H7 (cell line): Measurements from ENCODE around the gene COX7B2. TPM values are rescaled to one million over a fixed set of nuclear protein-coding genes. Genes with fewer than 3 reads are reported as not detected.

Source experiments
- DNase-seq: peaks from one replicate; pipeline ENCODE4 v3.0.0; 2012
- H3K27me3 ChIP-seq: 2 replicates; pipeline ENCODE4 v1.6.0; 2011; ENCODE audit warnings: mild to moderate bottlenecking, low read length; ENCODE audit not compliant: control insufficient read depth, insufficient read depth
- H3K36me3 ChIP-seq: replicated peaks from 2 replicates; pipeline ENCODE4 v1.5.1; 2011; ENCODE audit warnings: low read length; ENCODE audit not compliant: control insufficient read depth, insufficient read depth
- H3K4me3 ChIP-seq: 2 replicates; pipeline ENCODE4 v1.5.1; 2011; ENCODE audit warnings: low read depth, mild to moderate bottlenecking, control low read depth, low read length, moderate library complexity; ENCODE audit not compliant: insufficient read depth
- total RNA-seq: library from RNA; depleted of rRNA; stranded (reverse); fragments of >200 nt; shearing (Covaris generic); gene quantifications from 2 replicates; pipeline ENCODE4 v1.2.3, GENCODE V29; 2014; rRNA removed

Gene COX7B2
- total RNA-seq, 1 experiment from 2014 or later = not detected

DNA sequence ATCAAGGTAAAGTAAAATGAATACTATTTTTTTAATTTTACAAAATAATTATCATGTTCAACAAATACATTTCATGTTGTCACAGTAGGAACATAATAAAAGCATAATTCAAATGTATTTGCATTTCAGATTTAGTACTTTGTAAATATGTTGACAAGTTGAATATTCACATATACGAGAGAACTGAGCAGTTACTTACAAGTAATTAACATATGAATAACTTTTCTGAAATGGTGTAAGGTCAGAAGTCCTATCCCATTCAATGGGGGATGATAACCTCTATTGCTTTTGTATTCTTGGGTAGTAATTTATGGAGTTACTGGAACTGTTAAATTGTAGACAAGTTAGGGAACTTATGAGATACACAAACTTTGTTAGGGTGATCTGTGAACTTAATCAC, 191.1 kb downstream of the COX7B2 start:
- no peaks in the 10 kb centered on the region for H3K27me3 ChIP-seq
- no peaks in the 10 kb centered on the region for H3K36me3 ChIP-seq
- DNase-seq = no peak
- no peak overlapping the region for H3K4me3 ChIP-seq

DNA sequence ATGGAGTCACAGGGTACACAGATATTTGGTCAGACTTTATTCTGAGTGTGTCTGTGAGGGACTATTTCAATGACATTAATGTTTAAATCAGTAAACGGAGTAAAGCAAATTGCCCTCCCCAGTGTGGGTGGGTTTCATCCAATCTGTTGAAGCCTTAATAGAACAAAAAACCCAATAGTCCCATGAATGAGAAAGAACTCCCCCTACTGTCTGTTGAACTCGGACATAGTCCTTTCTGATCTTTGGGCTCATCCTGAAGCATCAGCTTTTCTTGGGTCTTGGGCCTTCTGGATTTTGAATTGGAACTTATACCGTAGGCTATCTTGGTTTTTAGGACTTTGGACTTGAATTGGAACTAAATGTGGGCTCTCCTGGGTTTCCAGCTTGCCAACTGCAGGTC, 193.6 kb downstream of the COX7B2 start:
- Histone ChIP-seq H3K36me3 (no peaks in the 10 kb centered on the region), H3K4me3 (no peak overlapping the region), H3K27me3 (no peaks in the 10 kb centered on the region)
- DNase-seq = peak; percentile 7

DNA sequence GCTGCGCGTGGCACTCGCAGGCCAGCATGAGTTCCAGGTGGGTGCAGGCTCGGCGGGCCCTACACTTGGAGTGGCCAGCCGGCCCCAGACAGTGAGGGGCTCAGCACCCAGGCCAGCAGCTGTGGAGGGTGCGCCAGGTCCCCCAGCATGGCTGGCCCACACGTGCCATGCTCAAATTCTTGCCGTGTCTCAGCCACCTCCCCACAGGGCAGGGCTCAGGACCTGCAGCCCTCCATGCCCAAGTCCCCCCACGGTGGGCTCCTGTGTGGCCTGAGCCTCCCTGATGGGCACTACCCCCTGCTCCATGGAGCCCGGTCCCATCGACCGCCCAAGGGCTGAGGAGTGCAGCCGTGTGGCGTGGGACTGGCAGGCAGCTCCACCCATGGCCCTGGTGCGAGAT, 210.2 kb downstream of the COX7B2 start:
- DNase-seq = no peak
- no peaks in the 10 kb centered on the region for H3K36me3 ChIP-seq
- H3K4me3 ChIP-seq = no peak overlapping the region
- no peaks in the 10 kb centered on the region for H3K27me3 ChIP-seq

Other genes starting within 250 kb of the COX7B2 start
- gene GABRA4, start 84.3 kb upstream of the COX7B2 start, total RNA-seq = 0.07 TPM in 1 of 2 replicates, not detected in the other
- gene GABRB1, start 122.3 kb upstream of the COX7B2 start, total RNA-seq = 0.31 TPM in 1 of 2 replicates, not detected in the other